GM21367 (cell line): Measurements from ENCODE around the gene C1orf198.

Experiments
- ATAC-seq: cut with Tn5 transposase; IDR thresholded peaks from one replicate; pipeline ENCODE4 v1.9.1; 2021; ENCODE audit not compliant: unreplicated experiment

The C1orf198 gene

GRCh38 chr1:230788561-230789275, 79.6 kb downstream of the C1orf198 start:
- ATAC-seq: no peak

GRCh38 chr1:230787471-230787870, 80.8 kb downstream of the C1orf198 start:
- no peak for ATAC-seq
